ENCODE measurements around the gene SLC1A7.

The SLC1A7 gene

GRCh38 chr1:53063744-53064515 lies 78.5 kb downstream of the SLC1A7 start:
- Mint-ChIP-seq H3K27ac (no peak overlapping the region), H3K9me3 (no peaks in the 10 kb centered on the region), H3K27me3 (peaks cover 48% of the 10 kb centered on the region), H3K4me1 (ENCODE audit: low read depth) (no peaks in the 10 kb centered on the region), H3K36me3 (ENCODE audit: low read depth) (no peaks in the 10 kb centered on the region), H3K4me3 (no peak overlapping the region)

DNA sequence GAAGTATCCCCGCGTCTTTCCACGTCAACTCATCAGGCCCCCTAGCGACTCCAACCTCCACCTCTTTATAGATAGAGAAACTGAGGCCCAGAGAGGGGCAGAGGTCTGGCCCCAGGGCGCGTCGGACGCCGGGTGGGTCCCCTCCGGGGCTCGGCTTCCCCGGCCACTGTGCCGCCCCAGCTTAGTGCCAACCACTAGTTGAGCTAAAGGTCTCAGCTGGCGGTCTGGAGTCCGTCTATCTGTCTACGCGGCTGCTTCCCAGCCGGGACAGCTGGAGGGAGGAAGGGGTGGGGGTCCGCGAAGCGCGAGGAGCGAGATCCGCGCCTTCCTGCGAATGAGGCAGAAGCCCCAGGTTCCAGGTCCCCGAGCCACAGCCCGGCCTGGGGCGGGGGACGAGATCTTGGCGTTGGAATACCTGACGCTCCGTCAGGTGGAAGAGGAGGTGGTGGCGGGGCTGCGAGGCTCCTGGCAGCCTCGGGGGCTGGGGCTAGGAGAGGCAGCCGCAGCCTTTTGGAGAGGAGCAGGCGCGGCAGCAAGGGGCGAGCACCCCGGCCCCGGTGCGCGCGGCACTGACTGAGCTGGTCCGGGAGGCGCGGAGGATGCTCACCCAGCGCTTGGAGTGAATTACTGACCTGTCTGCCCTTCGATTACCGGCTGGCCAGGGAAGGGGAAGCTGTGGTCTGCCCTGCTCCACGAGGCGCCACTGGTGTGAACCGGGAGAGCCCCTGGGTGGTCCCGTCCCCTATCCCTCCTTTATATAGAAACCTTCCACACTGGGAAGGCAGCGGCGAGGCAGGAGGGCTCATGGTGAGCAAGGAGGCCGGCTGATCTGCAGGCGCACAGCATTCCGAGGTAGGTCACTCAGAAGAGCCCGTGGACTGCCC lies 79.5 kb downstream of the SLC1A7 start:
- Mint-ChIP-seq H3K4me1 (ENCODE audit: low read depth) (no peaks in the 10 kb centered on the region), H3K9me3 (no peaks in the 10 kb centered on the region), H3K27ac (no peak overlapping the region), H3K4me3 (peak overlapping the region; percentile 17), H3K36me3 (ENCODE audit: low read depth) (no peaks in the 10 kb centered on the region), H3K27me3 (peaks cover 48% of the 10 kb centered on the region)

- Mint-ChIP-seq H3K27me3 (peaks cover 48% of the 10 kb centered on the region), H3K4me3 (peak within 1 kb of the TSS; percentile 17), H3K4me1 (ENCODE audit: low read depth) (no peaks in the 10 kb centered on the region), H3K27ac (no peak within 1 kb of the TSS), H3K36me3 (ENCODE audit: low read depth) (no peaks in the 10 kb centered on the region), H3K9me3 (no peaks in the 10 kb centered on the region)
Measured at GRCh38 chr1:53061859-53062707, 80.4 kb downstream of the SLC1A7 start, which contains the start of gene PODN. Gene PODN (plus strand): TSS chr1:53062213. CDS start chr1:53069856, 7,643 bp downstream.

- Mint-ChIP-seq H3K36me3 (ENCODE audit: low read depth) (no peaks in the 10 kb centered on the region), H3K9me3 (no peaks in the 10 kb centered on the region), H3K4me1 (ENCODE audit: low read depth) (no peaks in the 10 kb centered on the region), H3K27me3 (peaks cover 48% of the 10 kb centered on the region), H3K4me3 (no peak overlapping the region), H3K27ac (no peak overlapping the region)
Measured at GRCh38 chr1:53061123-53061858, 81.1 kb downstream of the SLC1A7 start.

DNA sequence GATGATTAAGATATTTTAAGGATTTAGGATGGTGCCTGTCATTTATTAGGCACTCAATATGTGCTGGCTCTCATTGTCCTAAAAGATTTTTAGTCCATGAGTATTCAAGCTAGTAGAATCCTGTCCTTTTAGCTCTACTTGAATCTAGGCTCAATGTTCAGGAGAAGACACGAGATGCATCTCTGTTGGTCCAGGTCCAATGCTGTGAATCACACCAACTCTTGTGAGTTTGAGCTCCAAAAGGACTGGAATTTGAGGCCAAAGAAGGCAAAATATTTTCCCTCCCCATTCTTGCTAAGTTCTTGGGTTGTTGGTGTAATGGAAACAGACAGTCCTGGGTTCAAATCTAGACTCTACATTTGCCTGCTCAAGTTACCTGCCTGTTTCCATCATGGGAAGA lies 81.9 kb downstream of the SLC1A7 start:
- peaks cover 45% of the 10 kb centered on the region for H3K27me3 Mint-ChIP-seq
- H3K4me1 Mint-ChIP-seq (ENCODE audit: low read depth), result no peaks in the 10 kb centered on the region
- H3K36me3 Mint-ChIP-seq (ENCODE audit: low read depth), result no peaks in the 10 kb centered on the region
- no peak overlapping the region for H3K27ac Mint-ChIP-seq
- H3K4me3 Mint-ChIP-seq, result no peak overlapping the region
- H3K9me3 Mint-ChIP-seq, result no peaks in the 10 kb centered on the region

DNA sequence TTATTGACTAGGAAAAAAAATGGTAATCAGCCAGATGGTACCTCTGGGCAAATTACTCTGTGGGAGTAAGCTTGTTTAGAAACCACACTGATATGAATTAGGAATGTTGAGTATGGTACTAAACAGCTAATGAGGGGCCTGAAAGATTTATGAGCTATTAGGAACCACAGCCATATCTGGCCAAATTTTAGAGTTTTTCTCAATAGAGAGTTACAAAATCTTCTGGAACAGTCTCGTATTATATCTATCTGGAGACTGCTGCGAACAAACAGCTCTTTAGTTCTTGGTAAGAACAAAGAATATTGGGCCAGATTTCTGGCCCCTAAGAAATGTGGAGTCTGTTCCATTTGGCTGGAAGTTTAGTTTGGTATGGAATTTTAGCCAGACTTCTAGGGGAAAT lies 85.3 kb downstream of the SLC1A7 start:
- peaks cover 16% of the 10 kb centered on the region for H3K36me3 Mint-ChIP-seq (ENCODE audit: low read depth)
- no peak overlapping the region for H3K27ac Mint-ChIP-seq
- peaks cover 22% of the 10 kb centered on the region for H3K27me3 Mint-ChIP-seq
- no peak overlapping the region for H3K4me3 Mint-ChIP-seq
- H3K4me1 Mint-ChIP-seq (ENCODE audit: low read depth), result no peaks in the 10 kb centered on the region
- H3K9me3 Mint-ChIP-seq, result no peaks in the 10 kb centered on the region

- no peaks in the 10 kb centered on the region for H3K27me3 Mint-ChIP-seq
- H3K27ac Mint-ChIP-seq, result no peak overlapping the region
- peaks cover 8% of the 10 kb centered on the region for H3K4me1 Mint-ChIP-seq (ENCODE audit: low read depth)
- H3K36me3 Mint-ChIP-seq (ENCODE audit: low read depth), result peaks cover 37% of the 10 kb centered on the region
- no peak overlapping the region for H3K4me3 Mint-ChIP-seq
- H3K9me3 Mint-ChIP-seq, result no peaks in the 10 kb centered on the region
Measured at GRCh38 chr1:53051676-53052075, 90.8 kb downstream of the SLC1A7 start.

GRCh38 chr1:53050310-53050709 lies 92.1 kb downstream of the SLC1A7 start:
- no peak overlapping the region for H3K27ac Mint-ChIP-seq
- H3K36me3 Mint-ChIP-seq (ENCODE audit: low read depth), result peaks cover 37% of the 10 kb centered on the region
- no peak overlapping the region for H3K4me3 Mint-ChIP-seq
- peaks cover 8% of the 10 kb centered on the region for H3K4me1 Mint-ChIP-seq (ENCODE audit: low read depth)
- H3K9me3 Mint-ChIP-seq, result no peaks in the 10 kb centered on the region
- no peaks in the 10 kb centered on the region for H3K27me3 Mint-ChIP-seq

DNA sequence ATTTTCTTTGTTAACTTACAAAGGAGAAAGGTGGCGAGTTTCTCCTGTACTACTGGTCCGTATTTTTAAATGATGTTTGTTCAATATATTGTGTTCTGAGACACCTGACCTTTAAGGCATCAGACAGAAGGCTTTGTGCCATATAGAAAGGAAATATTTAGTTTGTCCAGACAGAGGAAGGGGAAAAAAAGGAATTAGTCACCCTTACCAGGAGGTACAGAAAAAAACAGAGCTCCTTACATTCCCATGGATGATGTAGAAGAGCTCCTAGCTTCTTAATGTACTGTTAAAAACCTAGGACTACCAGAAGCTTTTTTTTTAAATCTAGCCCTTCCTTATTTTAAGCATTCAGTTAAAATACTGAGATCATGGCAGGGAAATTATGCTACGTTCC lies 92.9 kb downstream of the SLC1A7 start:
- no peak overlapping the region for H3K4me3 Mint-ChIP-seq
- H3K27ac Mint-ChIP-seq, result no peak overlapping the region
- H3K9me3 Mint-ChIP-seq, result no peaks in the 10 kb centered on the region
- no peaks in the 10 kb centered on the region for H3K27me3 Mint-ChIP-seq
- peaks cover 8% of the 10 kb centered on the region for H3K4me1 Mint-ChIP-seq (ENCODE audit: low read depth)
- H3K36me3 Mint-ChIP-seq (ENCODE audit: low read depth), result peaks cover 37% of the 10 kb centered on the region

DNA sequence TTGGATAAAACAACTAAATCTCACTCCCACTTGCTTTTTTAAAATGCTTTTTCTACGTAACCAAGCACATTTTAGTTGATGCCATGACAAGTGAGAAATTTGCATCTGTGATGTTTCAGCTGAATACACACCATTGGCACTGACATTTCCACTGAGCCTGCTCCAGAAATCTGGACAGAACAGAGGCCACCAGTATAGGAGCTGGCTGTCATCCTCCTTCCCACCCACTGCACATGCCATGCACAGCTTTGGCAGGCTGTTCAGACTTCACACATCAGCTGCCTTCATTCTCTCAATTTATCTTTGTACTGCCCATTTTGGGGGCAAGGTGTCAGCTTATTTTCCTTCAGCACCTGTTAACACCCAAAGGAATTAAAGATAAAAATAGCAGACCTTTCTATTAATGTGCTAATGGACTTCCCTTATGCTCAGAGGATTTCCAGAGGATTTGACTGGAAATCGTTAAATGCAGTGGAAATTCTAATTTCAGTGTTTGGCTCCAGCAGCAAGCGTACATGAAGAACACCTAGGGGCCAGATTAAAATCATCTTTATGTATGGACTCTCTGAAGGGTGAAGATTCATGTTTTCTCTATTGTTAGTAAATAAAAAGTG lies 93.4 kb downstream of the SLC1A7 start:
- Mint-ChIP-seq H3K27me3 (no peaks in the 10 kb centered on the region), H3K4me3 (no peak overlapping the region), H3K36me3 (ENCODE audit: low read depth) (peaks cover 36% of the 10 kb centered on the region), H3K27ac (no peak overlapping the region), H3K4me1 (ENCODE audit: low read depth) (peaks cover 8% of the 10 kb centered on the region), H3K9me3 (no peaks in the 10 kb centered on the region)

GRCh38 chr1:53047737-53048736 lies 94.4 kb downstream of the SLC1A7 start:
- Mint-ChIP-seq H3K27ac (peak overlapping the region; percentile 28), H3K9me3 (no peaks in the 10 kb centered on the region), H3K36me3 (ENCODE audit: low read depth) (peaks cover 26% of the 10 kb centered on the region), H3K4me3 (no peak overlapping the region), H3K4me1 (ENCODE audit: low read depth) (peaks cover 8% of the 10 kb centered on the region), H3K27me3 (no peaks in the 10 kb centered on the region)

- no peaks in the 10 kb centered on the region for H3K27me3 Mint-ChIP-seq
- no peak overlapping the region for H3K27ac Mint-ChIP-seq
Measured at GRCh38 chr1:53046930-53047329, 95.5 kb downstream of the SLC1A7 start.

GRCh38 chr1:53044926-53045325 lies 97.5 kb downstream of the SLC1A7 start:
- Mint-ChIP-seq H3K4me3 (no peak overlapping the region), H3K9me3 (no peaks in the 10 kb centered on the region), H3K4me1 (ENCODE audit: low read depth) (peaks cover 8% of the 10 kb centered on the region), H3K27me3 (no peaks in the 10 kb centered on the region), H3K27ac (no peak overlapping the region), H3K36me3 (ENCODE audit: low read depth) (peaks cover 23% of the 10 kb centered on the region)

More at GRCh38 chr1:53046930-53047329, 95.5 kb downstream of the SLC1A7 start:
- Mint-ChIP-seq H3K9me3 (no peaks in the 10 kb centered on the region), H3K4me1 (ENCODE audit: low read depth) (peaks cover 8% of the 10 kb centered on the region), H3K36me3 (ENCODE audit: low read depth) (peaks cover 21% of the 10 kb centered on the region), H3K4me3 (no peak overlapping the region)
